ENCODE data around the gene SLC35F5. TPM values are rescaled to one million over a fixed set of nuclear protein-coding genes. Genes with fewer than 3 reads are reported as not detected.

The SLC35F5 gene
- total and polyA plus RNA-seq, 2 of the 4 experiments (the other 2 are of a cell fraction) = 30.5 to 93.4 TPM

DNA sequence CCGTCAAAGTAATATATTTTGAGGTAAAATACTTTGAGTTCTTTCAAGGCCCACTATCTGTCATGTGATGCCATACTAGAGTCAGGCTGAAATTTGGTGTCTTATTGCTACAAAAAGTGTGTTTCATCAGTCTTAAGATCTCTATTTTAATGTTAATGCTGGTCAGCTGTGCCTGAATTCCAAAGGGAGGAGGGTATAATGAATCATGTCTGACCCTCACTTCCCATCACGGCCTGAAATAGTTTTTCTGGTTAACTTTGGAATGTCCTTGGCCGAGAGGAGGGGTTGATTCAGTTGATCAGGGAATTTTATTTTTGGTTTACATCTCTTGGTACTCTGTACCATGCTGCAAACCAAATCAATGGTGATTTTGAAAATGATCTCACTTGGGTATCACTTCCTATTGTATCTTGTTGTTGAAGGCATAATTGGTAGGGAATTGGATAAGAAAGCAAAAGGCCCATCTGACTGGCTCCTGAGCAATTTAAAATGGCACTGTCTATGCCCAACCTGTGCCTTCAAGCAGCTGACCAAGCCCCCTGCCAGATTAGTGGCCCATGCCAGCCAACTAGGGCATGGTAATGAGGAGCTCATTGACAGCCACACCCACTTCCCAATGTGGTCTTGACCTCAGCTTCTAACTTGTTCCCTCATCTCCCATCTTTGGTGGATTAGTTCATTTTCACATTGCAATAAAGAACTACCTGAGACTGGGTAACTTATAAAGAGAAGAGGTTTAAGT, 6.1 kb upstream of the SLC35F5 start:
- Histone ChIP-seq H3K27me3 (ENCODE audit: control insufficient read depth, insufficient read depth, low read length) (no peaks in the 10 kb centered on the region), H3K36me3 (ENCODE audit: control insufficient read depth, insufficient read depth, low read length) (no peaks in the 10 kb centered on the region), H4K20me1 (ENCODE audit: insufficient read depth, low read length) (no peaks in the 10 kb centered on the region), H2AK9ac (replicated peaks; ENCODE audit: low read depth, low read length, poor library complexity) (no peak overlapping the region), H2BK5ac (ENCODE audit: low read depth, low read length, poor library complexity, severe bottlenecking) (peak overlapping the region; percentile 28), H3K18ac (ENCODE audit: low read depth, low read length) (peak overlapping the region; percentile 96), H2AK5ac (ENCODE audit: low read depth, low read length) (peak overlapping the region; percentile 90; the same call in 1 of the 2 replicates), H3K56ac (ENCODE audit: extremely low read depth, insufficient read depth, low read length) (no peak overlapping the region), H2AFZ (replicated peaks; ENCODE audit: low read length, poor library complexity) (peak overlapping the region; percentile 63), H2BK120ac (ENCODE audit: low read depth, low read length) (peak overlapping the region; percentile 96), H3K27ac (ENCODE audit: insufficient read depth, low read length) (peak overlapping the region; percentile 51; the same call in 1 of the 2 replicates), H3K23ac (ENCODE audit: low read depth, low read length) (no peak overlapping the region; the same call in 1 of the 2 replicates), H3K4me2 (ENCODE audit: low read depth, low read length) (peak overlapping the region; percentile 64), H2BK20ac (ENCODE audit: low read depth, low read length) (peak overlapping the region; percentile 95), H3K14ac (replicated peaks; ENCODE audit: low read depth, low read length) (peak overlapping the region; percentile 90), H4K8ac (ENCODE audit: low read depth in 2 of 2, low read length in 2 of 2) (peak overlapping the region in 1 of 2 experiments; percentile 79; a peak in 2 of 4 replicates), H3K9ac (ENCODE audit: low read depth, low read length) (no peak overlapping the region), H2BK15ac (ENCODE audit: low read depth, low read length) (peak overlapping the region; percentile 97; the same call in 2 of the 3 replicates), H3K4me1 (ENCODE audit: control insufficient read depth, insufficient read depth, low read length) (peaks cover 10% of the 10 kb centered on the region), H3K4me3 (ENCODE audit: insufficient read depth, low read depth, low read length) (no peak overlapping the region), H4K91ac (ENCODE audit: insufficient read depth, low read depth, low read length) (peak overlapping the region; percentile 83), H3K79me1 (ENCODE audit: low read depth in 1 of 2, low read length in 2 of 2) (peaks cover 0 to 11% of the 10 kb centered on the region in 2 experiments; a peak in 2 of 4 replicates), H4K5ac (ENCODE audit: low read depth, low read length) (peak overlapping the region; percentile 98), H3K4ac (ENCODE audit: low read depth, low read length) (peak overlapping the region; percentile 88), H3K9me3 (ENCODE audit: control insufficient read depth, insufficient read depth, low read length) (no peaks in the 10 kb centered on the region; the same call in 1 of the 2 replicates), H3K9me1 (ENCODE audit: insufficient read depth, low read length) (peaks cover 4% of the 10 kb centered on the region)
- peak; percentile 96 for ATAC-seq (ENCODE audit: low read depth)
- dilution Hi-C loops (cut with HindIII; ENCODE audit: low sequenced_read_pairs, unreplicated experiment) (no loop called here), intact Hi-C loops (cut with micrococcal nuclease) (no loop called here), in situ Hi-C loops (cut with MboI; ENCODE audit: low sequenced_read_pairs) (no loop called here)
- ChIA-PET POLR2A (ENCODE audit: unreplicated experiment) (no interaction called here), CTCF (no interaction called here)
- peak; percentile 80 for DNase-seq
- no CpG with 5 or more reads among the region's 3 CpGs for WGBS, 2 experiments (ENCODE audit: extremely low coverage in 2 of 2, insufficient read length in 1 of 2)
- BruUV-seq (replicated peaks) = no TSS peak
- TF ChIP-seq, protein P1, sequence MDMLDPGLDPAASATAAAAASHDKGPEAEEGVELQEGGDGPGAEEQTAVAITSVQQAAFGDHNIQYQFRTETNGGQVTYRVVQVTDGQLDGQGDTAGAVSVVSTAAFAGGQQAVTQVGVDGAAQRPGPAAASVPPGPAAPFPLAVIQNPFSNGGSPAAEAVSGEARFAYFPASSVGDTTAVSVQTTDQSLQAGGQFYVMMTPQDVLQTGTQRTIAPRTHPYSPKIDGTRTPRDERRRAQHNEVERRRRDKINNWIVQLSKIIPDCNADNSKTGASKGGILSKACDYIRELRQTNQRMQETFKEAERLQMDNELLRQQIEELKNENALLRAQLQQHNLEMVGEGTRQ (IDR thresholded peaks at IDR 0.05; ENCODE audit: low read depth, low read length) = peak; percentile 61; the same call in 1 of the 2 replicates
- TF ChIP-seq CHD1 (IDR thresholded peaks at IDR 0.05; ENCODE audit: low read depth, low read length) (no peak), BHLHE40 (IDR thresholded peaks at IDR 0.05; ENCODE audit: low read depth, low read length) (no peak; the same call in 1 of the 2 replicates), RCOR1 (IDR thresholded peaks at IDR 0.05; ENCODE audit: insufficient replicate concordance, low read length) (no peak), CEBPB (IDR thresholded peaks at IDR 0.05; ENCODE audit: low read depth, low read length) (peak; percentile 19; the same call in 1 of the 2 replicates), SMC3 (IDR thresholded peaks at IDR 0.05; ENCODE audit: low read depth, low read length) (no peak), FOS (IDR thresholded peaks at IDR 0.05; ENCODE audit: low read depth, low read length) (no peak), RAD21 (IDR thresholded peaks at IDR 0.05; ENCODE audit: low read length) (no peak), MAZ (IDR thresholded peaks at IDR 0.05; ENCODE audit: borderline replicate concordance, low read depth, low read length) (peak; percentile 97), RFX5 (IDR thresholded peaks at IDR 0.05; ENCODE audit: low read depth, low read length) (no peak), POLR2A (IDR thresholded peaks at IDR 0.05; ENCODE audit: low read depth, low read length) (no peak), MXI1 (IDR thresholded peaks at IDR 0.05; ENCODE audit: borderline replicate concordance, low read depth, low read length) (no peak)
- TF ChIP-seq, protein P2, sequence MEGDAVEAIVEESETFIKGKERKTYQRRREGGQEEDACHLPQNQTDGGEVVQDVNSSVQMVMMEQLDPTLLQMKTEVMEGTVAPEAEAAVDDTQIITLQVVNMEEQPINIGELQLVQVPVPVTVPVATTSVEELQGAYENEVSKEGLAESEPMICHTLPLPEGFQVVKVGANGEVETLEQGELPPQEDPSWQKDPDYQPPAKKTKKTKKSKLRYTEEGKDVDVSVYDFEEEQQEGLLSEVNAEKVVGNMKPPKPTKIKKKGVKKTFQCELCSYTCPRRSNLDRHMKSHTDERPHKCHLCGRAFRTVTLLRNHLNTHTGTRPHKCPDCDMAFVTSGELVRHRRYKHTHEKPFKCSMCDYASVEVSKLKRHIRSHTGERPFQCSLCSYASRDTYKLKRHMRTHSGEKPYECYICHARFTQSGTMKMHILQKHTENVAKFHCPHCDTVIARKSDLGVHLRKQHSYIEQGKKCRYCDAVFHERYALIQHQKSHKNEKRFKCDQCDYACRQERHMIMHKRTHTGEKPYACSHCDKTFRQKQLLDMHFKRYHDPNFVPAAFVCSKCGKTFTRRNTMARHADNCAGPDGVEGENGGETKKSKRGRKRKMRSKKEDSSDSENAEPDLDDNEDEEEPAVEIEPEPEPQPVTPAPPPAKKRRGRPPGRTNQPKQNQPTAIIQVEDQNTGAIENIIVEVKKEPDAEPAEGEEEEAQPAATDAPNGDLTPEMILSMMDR (conservative IDR thresholded peaks at IDR 0.05; ENCODE audit: low read depth, low read length) = no peak
- TF ChIP-seq, protein P3, sequence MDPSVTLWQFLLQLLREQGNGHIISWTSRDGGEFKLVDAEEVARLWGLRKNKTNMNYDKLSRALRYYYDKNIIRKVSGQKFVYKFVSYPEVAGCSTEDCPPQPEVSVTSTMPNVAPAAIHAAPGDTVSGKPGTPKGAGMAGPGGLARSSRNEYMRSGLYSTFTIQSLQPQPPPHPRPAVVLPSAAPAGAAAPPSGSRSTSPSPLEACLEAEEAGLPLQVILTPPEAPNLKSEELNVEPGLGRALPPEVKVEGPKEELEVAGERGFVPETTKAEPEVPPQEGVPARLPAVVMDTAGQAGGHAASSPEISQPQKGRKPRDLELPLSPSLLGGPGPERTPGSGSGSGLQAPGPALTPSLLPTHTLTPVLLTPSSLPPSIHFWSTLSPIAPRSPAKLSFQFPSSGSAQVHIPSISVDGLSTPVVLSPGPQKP (IDR thresholded peaks at IDR 0.05; ENCODE audit: borderline replicate concordance, low read depth, low read length) = no peak
